ENCODE data around the gene NCAM1. TPM values are rescaled to one million over a fixed set of nuclear protein-coding genes. Genes with fewer than 3 reads are reported as not detected.

NCAM1 gene
- total RNA-seq, 1 experiment from 2014 or later = 5.9 TPM

DNA sequence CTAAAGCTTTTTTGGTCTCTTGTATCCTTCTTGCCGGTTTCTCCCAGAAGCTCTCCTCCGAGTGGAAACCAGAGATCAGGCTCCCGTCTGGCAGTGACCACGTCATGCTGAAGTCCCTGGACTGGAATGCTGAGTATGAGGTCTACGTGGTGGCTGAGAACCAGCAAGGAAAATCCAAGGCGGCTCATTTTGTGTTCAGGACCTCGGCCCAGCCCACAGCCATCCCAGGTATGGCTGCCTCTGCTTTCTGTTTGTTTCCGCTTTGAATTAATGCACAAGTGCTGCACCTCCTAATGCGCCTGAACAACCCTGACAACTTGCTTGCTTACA lies 298.8 kb downstream of the NCAM1 start:
- H3K36me3 Mint-ChIP-seq = no peaks in the 10 kb centered on the region
- H3K4me1 Mint-ChIP-seq = peaks cover 1% of the 10 kb centered on the region
- POLR2A ChIA-PET = no interaction called here
- CTCF ChIA-PET = no interaction called here
- no peak overlapping the region for H3K4me3 Mint-ChIP-seq
- no peak for ATAC-seq
- H3K27ac Mint-ChIP-seq = no peak overlapping the region
- no peaks in the 10 kb centered on the region for H3K27me3 Mint-ChIP-seq (ENCODE audit: low read depth)
- DNase-seq (ENCODE audit: low spot score) = no peak
- H3K9me3 Mint-ChIP-seq = no peaks in the 10 kb centered on the region
- TF ChIP-seq ERG (CRISPR knock-in tag; IDR thresholded peaks at IDR 0.05) (no peak), EMX1 (CRISPR knock-in tag; IDR thresholded peaks at IDR 0.05) (no peak), SMAD4 (CRISPR knock-in tag; IDR thresholded peaks at IDR 0.05) (no peak), USF1 (CRISPR knock-in tag; IDR thresholded peaks at IDR 0.05) (no peak), PRRX2 (CRISPR knock-in tag; IDR thresholded peaks at IDR 0.05) (no peak), ZBTB43 (CRISPR knock-in tag; IDR thresholded peaks at IDR 0.05) (no peak), FOXK1 (CRISPR knock-in tag; IDR thresholded peaks at IDR 0.05) (no peak), FOXJ3 (CRISPR knock-in tag; IDR thresholded peaks at IDR 0.05; ENCODE audit: borderline replicate concordance) (no peak), GABPB1 (CRISPR knock-in tag; IDR thresholded peaks at IDR 0.05) (no peak), ZNF138 (CRISPR knock-in tag; conservative IDR thresholded peaks at IDR 0.05) (no peak), ZNF396 (CRISPR knock-in tag; IDR thresholded peaks at IDR 0.05; ENCODE audit: borderline replicate concordance) (no peak), ELF4 (CRISPR knock-in tag; IDR thresholded peaks at IDR 0.05; ENCODE audit: low read depth) (no peak), NR1H2 (CRISPR knock-in tag; IDR thresholded peaks at IDR 0.05) (no peak), STAT6 (CRISPR knock-in tag; conservative IDR thresholded peaks at IDR 0.05; ENCODE audit: low read depth) (no peak), ZNF532 (CRISPR knock-in tag; IDR thresholded peaks at IDR 0.05; ENCODE audit: borderline replicate concordance) (no peak)
- TF ChIP-seq, protein P1, sequence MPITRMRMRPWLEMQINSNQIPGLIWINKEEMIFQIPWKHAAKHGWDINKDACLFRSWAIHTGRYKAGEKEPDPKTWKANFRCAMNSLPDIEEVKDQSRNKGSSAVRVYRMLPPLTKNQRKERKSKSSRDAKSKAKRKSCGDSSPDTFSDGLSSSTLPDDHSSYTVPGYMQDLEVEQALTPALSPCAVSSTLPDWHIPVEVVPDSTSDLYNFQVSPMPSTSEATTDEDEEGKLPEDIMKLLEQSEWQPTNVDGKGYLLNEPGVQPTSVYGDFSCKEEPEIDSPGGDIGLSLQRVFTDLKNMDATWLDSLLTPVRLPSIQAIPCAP (CRISPR knock-in tag; IDR thresholded peaks at IDR 0.05) = no peak
- TF ChIP-seq, protein P2, sequence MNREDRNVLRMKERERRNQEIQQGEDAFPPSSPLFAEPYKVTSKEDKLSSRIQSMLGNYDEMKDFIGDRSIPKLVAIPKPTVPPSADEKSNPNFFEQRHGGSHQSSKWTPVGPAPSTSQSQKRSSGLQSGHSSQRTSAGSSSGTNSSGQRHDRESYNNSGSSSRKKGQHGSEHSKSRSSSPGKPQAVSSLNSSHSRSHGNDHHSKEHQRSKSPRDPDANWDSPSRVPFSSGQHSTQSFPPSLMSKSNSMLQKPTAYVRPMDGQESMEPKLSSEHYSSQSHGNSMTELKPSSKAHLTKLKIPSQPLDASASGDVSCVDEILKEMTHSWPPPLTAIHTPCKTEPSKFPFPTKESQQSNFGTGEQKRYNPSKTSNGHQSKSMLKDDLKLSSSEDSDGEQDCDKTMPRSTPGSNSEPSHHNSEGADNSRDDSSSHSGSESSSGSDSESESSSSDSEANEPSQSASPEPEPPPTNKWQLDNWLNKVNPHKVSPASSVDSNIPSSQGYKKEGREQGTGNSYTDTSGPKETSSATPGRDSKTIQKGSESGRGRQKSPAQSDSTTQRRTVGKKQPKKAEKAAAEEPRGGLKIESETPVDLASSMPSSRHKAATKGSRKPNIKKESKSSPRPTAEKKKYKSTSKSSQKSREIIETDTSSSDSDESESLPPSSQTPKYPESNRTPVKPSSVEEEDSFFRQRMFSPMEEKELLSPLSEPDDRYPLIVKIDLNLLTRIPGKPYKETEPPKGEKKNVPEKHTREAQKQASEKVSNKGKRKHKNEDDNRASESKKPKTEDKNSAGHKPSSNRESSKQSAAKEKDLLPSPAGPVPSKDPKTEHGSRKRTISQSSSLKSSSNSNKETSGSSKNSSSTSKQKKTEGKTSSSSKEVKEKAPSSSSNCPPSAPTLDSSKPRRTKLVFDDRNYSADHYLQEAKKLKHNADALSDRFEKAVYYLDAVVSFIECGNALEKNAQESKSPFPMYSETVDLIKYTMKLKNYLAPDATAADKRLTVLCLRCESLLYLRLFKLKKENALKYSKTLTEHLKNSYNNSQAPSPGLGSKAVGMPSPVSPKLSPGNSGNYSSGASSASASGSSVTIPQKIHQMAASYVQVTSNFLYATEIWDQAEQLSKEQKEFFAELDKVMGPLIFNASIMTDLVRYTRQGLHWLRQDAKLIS (CRISPR knock-in tag; IDR thresholded peaks at IDR 0.05; ENCODE audit: borderline replicate concordance) = no peak
- TF ChIP-seq, protein P3, sequence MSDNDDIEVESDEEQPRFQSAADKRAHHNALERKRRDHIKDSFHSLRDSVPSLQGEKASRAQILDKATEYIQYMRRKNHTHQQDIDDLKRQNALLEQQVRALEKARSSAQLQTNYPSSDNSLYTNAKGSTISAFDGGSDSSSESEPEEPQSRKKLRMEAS (CRISPR knock-in tag; IDR thresholded peaks at IDR 0.05) = no peak
- TF ChIP-seq, protein P4, sequence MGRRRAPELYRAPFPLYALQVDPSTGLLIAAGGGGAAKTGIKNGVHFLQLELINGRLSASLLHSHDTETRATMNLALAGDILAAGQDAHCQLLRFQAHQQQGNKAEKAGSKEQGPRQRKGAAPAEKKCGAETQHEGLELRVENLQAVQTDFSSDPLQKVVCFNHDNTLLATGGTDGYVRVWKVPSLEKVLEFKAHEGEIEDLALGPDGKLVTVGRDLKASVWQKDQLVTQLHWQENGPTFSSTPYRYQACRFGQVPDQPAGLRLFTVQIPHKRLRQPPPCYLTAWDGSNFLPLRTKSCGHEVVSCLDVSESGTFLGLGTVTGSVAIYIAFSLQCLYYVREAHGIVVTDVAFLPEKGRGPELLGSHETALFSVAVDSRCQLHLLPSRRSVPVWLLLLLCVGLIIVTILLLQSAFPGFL (CRISPR knock-in tag; IDR thresholded peaks at IDR 0.05; ENCODE audit: borderline replicate concordance) = no peak
